Ecto neural progenitor cell (in vitro differentiated cells): ENCODE results near the gene SRGAP1.
"Not testable (repeated sequence)": the region's sequence is repeated elsewhere in the genome, so short reads cannot be mapped to it uniquely, and the experiment has no call there.

Source experiments
- DNase-seq: peaks from one replicate; pipeline ENCODE4 v3.0.0-alpha.2; 2018; ENCODE audit warnings: low spot score

The SRGAP1 gene

DNA sequence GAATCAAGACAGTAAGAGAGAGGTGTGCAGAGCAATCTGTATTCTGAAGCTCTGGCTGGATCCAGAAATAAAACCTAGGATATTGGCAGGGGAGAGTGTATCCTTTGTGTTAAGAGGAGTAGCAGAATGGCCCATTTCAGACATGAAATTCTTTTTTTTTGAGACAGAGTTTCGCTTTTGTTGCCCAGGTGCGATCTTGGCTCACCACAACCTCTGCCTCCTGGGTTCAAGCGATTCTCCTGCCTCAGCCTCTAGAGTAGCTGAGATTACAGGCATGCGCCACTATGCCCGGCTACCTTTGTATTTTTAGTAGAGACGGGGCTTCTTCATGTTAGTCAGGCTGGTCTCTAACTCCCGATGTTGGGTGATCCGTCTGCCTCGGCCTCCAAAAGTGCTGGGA, 6.1 kb upstream of the SRGAP1 start:
- DNase-seq = no peak

DNA sequence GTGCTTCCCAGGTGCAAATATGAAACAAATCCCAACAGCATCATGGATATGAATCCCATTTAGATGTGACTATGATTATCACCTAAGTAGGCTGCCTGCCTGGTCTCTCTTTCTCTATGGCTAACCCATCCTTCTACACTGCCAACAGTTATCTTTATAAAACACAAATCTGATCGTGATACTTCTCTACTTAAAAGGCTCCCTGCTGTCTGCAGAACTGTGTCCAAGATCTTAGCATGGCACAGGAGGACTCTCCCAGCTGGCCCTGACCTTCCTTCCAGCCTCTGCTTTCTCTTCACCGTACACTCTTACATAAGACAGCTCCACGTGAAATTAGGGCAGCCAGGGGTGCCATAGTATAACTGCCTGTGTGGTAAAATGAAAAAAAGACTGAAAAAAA, 3.5 kb upstream of the SRGAP1 start:
- DNase-seq = no peak

DNA sequence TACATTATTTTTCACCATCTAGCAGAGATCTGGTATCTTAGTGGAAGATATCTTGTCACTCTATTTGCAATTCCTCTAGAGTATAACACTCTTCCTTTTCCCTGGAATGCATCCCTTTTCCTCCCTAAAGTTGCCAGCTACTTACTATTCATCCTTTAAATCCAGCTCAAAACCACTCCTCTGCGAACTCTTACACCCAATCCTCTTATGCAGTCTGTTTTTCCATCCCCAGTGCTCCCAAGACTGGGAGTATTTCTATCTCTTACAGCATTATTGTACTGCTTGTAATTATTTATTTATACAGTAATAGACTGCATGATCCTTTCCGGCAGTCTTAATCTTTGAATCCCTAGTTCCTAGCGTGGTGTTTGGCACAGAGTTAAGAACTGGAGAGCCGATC, 2.9 kb upstream of the SRGAP1 start:
- no peak for DNase-seq

DNA sequence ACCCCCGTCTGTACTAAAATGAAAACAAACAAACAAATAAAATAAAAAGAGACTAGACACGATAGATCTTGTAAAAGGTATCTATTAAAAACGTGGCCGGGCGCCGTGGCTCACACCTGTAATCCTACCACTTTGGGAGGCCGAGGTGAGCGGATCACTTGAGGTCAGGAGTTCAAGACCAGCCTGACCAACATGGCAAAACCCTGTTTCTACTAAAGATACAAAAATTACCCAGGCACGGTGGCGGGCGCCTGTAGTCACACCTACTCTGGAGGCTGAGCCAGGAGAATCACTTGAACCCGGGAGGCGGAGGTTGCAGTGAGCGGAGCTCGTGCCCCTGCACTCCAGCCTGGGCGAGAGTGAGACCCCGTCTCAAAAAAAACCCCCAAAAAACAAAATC, 1.8 kb upstream of the SRGAP1 start:
- not testable (repeated sequence) for DNase-seq

DNA sequence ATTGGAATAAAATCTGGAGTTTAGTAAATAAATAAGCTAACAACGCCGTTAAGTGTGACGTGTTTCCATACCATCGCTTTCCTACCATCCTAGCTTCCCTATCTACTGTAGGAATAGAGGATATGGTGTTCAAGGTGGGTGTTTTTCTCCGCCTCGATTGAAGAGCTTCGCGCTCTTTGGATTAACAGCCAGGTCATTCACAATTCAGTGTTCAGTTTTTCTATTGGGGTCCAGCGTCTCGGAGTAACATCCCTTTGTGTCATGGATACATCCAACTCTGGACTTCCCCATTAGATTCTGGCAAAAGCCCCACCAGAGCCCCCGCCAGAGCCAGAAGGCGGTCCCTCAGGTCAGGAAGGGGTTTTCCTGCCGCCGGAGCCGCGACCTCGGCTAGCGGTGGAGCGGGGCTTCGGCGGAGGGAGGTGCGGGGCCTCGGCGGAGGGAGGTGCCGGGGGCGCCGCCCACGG, 1.2 kb upstream of the SRGAP1 start:
- DNase-seq = no peak

DNA sequence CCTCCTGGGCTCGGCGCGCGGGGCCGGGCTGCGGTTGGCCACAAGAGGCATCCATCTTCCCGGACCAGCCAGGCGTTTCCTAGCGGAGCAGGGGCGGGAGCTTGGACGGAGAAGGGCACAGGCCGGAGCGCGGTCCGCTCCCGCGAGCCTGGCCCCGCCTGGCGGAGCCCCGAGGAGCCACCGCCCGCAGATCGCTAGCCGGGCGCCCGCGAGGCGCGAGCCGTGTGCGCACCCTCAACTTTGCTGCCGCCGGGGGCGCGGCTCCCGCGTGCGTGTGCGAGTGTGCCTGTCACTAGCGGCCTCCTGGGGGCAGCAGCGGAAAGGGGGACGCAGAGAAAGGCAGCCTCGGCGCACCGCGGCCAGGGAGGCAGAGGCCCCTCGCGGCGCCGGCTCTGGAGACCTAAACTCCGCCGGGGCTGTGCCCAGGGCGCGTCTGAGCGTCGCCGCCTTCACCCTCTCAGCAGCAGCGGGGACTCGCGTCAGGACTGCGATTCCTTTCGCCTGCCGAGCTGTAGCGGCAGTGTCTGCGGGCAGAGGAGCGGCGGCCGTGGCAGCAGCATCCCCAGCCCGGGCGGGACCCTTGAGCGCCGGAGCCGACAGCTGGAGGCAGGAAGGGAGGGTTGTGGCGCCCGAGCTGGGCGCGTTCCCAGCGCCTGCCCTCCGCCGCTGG, 644 bp upstream of the SRGAP1 start:
- DNase-seq = peak; percentile 97

DNA sequence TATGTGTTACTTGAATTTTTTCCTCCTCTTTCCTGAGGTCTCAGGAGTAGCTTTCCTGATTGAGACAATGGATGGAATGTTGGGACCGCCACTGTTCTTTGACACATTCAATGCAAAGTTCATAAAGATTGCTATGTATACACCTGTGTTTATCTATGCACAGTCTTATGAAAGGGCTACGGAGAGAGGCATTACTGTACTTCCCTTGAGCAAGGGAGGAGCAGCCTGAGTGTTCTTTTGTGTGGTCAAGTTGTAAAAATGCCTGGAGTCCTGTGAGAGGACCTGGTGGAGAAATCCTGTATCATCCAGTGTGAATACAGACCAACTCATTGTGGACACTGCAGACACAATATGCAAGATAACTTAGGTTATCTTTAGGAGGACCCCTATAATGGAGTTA, 1.2 kb downstream of the SRGAP1 start:
- DNase-seq = no peak

DNA sequence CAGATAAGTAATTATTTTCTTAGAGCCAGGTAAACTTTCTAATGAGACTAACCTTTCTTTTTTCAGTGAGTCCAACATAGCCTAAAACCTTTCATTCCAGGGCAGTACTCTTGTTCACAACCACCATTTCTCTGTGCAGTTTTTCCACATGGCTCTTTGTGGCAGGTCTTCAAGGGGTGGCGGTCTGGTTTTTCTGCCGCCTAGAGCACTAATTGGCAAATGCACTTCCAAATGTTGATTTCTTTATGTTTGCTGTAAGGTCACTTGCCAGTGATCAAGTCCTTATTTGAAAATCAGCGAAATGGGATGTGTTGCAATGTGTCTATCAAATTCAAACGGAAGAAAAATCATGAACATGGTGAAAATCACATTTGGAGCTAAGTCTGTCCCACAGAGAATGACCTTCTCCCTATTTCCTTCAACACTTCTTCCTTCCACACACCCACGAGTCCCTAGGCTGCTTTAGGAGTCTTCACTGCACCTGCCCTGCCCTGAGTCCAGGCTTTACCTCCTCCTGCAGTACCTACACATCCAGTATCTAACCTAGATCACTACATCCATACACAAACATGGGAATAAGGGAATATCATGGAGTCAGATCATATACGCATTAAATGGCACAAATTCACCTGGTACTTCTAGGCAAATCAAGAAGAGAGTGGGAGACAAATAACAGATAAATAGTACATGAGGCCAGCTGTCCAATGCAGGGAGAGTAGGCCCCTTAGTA, 1.9 kb downstream of the SRGAP1 start:
- no peak for DNase-seq

DNA sequence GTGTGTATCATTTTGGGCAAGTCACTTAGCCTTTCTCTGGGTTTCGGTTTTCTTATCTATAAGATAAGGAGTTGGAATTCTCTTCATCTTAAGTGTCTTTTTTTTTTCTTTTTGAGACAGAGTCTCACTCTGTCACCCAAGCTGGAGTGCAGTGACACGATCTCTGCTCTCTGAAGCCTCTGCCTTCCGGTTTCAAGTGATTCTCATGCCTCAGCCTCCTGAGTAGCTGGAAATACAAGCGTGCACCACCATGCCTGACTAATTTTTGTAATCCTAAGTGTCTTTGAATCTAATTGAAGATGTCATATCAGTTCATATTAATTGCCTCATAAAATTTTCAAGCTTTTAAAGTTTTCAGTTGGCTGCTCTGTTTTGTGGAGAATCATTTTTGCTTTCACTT, 4.0 kb downstream of the SRGAP1 start:
- DNase-seq = no peak

DNA sequence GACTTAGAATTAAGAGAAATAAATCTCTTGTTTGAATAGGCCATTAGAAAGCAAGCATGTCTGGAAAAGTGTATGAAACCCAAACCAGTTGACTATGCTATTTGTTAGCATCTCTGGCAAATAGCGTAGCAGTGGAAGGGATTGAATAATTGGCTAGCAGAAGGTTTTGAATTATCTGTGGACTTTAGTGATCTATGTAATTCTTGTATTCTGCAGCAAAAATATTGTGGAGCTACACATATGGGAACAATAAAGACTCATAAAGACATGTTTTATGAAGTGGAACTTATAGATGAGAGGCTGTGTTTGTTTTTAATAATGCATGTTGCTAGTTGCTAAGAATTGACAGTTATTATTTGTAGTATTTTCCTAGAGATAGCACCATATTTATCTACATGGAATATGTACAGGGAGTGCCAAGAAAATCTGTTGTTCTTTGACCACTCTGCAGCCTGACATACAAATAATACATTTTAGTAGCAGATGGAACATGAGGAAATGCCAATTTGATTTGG, 4.7 kb downstream of the SRGAP1 start:
- DNase-seq = no peak

DNA sequence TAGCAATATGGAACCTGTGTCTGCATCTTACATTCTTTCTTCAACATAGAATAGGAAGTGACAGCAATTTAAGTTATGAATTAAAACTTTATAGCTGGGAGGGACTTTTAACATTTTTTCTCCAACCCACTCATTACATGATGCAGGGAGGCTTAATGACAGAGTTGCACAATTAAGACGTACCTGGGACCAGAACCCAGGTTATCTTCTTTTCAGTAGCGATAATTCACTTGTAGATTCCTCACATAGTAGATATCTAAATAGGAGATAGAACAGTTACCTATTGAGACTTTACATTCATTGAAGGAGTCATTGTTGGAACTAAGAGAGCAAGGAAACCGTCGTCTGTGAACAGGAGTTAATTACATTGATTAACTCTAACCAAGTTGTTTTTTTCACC, 5.1 kb downstream of the SRGAP1 start:
- DNase-seq = no peak

DNA sequence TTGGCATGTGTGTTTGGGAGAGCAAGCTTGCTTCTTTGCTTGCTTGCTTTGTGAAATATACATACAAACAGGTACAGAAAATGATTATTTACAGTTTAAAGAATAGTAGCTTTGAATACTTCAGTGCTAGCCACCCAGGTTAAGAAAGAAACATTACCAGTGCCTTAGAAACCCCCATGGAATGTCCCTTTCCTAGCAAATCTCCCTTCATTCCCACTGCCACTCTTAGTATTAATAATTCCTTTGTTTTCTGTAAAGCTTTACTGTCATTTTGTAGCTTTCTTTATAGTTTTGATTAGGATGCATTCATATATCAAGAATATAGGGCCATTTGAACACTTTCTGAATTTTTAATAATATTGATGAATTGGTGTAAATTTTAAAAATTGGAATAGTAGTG, 9.5 kb downstream of the SRGAP1 start:
- no peak for DNase-seq

DNA sequence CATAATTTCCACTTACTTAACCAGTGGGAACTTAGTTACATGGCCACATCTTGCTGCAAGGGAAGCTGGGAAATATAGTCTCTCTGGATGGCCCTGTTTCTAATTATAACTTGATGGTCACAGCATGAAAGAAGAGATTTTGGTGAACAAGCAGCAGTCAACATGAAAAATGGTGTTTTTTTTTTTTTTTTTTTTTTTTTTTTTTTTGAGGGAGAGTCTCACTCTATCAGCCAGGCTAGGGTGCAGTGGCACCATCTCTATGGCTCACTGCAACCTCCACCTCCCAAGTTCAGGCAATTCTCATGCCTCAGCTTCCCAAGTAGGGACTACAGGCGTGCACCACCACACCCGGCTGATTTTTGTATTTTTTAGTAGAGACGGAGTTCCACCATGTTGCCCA, 10.8 kb downstream of the SRGAP1 start:
- DNase-seq = no peak

DNA sequence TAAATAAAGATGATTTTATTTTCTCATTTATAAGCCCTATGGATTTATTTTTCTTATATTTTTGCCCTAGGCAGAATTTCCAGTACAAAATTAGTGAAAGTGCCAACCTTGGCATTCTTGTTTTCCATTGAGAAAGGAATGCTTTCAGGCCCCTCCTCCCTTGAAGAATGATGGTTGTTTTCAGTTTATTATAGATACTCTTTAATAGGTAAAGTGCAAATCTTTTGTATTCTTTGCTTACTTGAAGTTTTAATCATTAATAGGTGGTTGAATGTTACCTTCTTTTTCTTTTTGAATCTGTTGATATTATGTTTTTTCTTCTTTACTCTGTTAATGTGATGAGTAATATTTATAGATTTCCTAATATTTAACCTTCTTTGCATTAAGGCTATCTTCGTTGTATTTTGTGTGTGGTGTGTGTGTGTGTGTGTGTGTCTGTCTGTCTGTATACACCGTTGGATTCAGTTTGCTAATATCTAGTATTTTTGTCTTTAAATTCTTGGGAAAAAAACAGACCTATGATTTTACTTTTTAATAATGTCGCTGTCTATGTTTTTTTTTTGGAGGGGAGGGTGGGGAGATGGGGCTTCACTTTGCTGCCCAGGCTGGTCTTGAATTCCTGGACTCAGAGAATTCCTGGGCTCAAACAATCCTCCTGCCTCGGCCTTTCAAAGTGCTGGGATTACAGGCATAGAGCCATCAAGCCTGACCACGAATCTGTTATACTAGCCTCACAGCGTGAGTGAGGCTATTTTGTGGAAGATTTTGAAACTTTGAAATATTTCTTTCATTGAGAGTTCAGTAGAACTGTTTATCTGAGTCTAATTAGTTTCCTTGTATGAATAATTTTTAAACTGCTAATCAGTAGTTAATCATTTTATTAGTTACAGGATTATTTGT, 13.5 kb downstream of the SRGAP1 start:
- no peak for DNase-seq

DNA sequence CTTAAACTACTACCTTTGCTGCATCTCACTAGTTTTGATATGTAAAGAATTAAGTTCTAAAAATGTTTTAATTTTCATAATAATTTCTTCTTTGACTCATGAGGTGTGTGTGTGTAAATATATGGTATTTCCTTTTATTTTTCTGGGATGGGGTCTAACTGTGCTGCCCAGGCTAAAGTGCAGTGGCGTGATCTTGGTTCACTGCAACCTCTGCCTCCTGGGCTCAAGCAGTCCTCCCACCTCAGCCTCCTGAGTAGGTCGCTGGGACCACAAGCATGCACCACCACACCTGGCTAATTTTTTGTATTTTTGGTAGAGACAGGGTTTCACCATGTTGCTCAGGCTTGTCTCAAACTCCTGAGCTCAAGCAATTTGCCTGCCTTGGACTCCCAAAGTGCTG, 15.4 kb downstream of the SRGAP1 start:
- not testable (repeated sequence) for DNase-seq

DNA sequence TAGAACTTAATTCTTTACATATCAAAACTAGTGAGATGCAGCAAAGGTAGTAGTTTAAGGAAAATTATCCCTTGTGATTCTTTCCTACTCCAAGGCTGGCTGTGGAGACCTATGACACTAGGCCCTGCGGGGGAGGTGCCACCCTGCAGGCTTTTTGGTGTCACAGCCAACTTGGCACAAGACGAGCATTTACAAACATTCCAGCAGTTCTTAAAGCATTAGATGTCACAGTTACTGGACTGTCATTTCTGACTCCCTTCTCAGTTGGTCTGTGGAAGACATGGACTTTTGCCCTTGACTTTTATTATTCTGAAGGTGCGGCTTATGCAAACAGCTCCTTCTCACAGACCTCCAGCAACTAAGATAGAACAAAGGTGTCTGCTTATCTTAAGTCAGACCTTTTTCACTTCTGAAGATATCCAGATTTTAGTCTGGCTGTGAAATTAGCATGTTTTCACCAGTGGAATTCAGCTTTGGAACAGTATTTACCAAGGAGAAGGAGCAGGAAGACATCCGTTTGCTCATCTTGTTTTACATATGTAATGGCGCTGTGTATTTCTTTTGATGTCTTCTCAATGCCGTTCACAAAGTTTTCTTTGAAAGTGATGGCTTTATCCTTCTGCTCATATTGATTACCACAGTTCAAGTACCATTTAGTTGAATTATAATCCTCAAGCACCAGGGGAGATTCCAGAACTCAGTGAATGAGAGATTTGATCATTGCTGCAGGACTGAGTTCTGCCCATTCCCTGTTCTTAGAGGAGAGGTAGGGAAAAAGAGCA, 17.9 kb downstream of the SRGAP1 start:
- DNase-seq = no peak

DNA sequence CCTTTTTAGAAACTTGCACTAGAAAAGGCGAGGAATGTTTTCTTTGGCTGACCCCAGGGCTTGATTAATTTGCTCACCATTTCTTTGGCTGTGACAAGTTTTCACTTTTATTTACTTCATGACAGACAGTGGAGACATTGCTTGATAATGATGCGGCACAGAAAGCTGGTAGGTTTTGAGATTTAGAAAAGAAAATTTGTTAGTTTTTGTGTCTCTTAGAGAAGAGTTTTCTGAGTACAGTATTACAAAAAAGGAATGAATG, 18.4 kb downstream of the SRGAP1 start:
- DNase-seq = no peak

DNA sequence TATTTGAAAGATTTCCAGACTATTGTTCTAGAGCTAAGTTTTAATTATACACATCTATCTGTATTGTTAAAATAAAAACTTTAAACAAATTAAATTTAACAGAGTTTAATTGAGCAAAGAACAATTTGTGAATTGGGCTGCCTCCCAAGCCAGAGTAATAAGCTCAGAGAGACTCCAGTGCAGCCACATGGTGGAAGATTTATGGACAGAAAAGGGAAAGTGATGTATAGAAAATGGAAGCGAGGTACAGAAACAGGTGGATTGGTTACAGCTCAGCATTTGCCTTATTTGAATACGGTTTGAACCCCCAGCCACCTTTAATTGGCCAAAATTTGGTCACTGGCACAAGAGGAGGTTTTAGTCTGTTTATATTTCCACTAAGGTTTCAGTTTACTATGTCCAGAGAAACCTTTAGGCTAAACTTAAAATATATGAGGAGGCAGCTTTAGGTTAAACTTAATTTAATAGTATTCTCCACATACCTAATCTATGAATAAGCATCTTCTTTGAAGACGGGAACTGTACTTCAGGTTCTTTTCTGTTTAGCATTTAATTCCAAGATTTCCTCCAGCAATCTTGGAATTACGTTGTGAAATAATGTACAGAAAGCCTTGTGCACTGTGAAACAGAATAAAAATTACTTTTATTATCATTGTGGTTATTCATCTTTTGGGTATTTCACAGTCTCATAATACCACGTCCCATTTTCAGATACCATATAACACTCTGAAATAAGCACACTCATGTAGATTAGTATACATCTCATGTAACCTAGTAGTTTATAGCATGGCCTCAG, 19.4 kb downstream of the SRGAP1 start:
- no peak for DNase-seq

DNA sequence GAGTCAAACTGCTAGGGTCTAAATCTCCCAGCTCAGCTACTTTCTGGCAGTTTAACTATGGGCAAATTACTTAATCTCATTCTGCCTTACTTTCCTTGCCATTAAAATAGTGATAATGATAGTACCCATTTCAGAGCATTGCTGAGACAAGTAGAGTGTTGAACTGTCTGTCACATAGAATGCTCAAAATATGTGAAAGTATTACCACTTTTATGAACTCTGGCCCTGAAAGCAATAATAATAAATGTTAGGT, 19.9 kb downstream of the SRGAP1 start:
- DNase-seq = no peak

DNA sequence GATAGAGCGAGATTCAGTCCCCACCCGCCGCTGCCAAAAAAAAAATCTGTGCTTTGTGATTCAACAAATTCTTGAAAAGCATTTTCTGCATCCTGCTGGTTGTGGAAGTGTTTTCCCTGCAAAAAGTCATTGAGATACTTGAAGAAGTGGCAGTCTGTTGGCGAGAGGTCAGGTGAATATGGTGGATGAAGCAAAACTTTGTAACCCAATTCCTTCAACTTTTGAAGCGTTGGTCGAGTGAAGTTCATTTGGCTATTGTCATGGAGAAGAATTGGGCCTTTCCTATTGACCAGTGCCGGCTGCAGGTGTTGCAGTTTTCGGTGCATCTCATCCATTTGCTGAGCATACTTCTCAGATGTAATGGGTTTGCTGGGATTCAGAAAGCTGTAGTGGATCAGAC, 20.9 kb downstream of the SRGAP1 start:
- no peak for DNase-seq

DNA sequence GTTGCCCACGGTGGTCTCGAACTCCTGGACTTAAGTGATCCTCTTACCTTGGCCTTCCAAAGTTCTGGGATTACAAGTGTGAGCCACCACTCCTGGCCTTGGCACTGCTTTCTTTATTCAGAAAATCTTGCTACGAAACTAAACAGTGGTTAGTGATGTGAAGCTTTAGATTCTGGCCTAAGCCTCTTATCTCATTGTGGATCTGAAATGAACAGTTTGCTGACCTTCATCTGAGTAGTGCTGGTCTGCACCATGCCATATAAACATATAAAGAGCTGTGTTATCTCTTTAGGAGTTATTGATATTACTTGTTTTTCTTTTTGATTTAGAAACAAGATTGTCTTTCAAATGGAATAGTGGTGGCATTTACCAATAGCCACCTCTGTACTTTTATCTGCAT, 22.6 kb downstream of the SRGAP1 start:
- no peak for DNase-seq

DNA sequence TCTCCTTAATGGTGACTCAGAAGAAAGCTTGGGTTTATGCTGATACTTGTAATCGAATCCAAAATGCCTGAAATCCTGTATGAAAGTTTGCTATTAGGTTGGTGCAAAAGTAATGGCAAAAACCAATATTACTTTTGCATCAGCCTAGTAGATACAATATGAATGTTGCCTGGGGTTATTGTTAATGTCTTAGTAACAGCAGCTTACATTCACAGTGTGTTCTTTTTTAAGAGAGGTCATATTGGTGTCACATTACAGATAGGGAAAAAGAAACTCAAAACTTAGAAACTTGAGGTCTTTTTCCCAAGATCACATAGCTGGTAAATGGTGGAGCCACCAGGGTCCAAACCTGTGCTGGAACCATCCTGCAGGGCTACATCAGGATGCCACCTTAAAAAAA, 25.2 kb downstream of the SRGAP1 start:
- DNase-seq = no peak
